Liver (tissue), 9 donors: ENCODE data around the gene CD109. TPM values are rescaled to one million over a fixed set of nuclear protein-coding genes. Genes with fewer than 3 reads are reported as not detected.

Experiments used
- DNase-seq: peaks from one replicate; pipeline ENCODE4 v3.0.0-alpha.2; 2017; ENCODE audit warnings: low spot score
- H3K27ac ChIP-seq, 2 donors: one replicate each; pipeline ENCODE4 v1.7.0; 2013; ENCODE audit warnings: inconsistent platforms in 2 of 2, low read length in 2 of 2, control low read depth in 1 of 2, low read depth in 1 of 2, mild to moderate bottlenecking in 1 of 2
- H3K27me3 ChIP-seq, 4 donors: one replicate each; pipeline versions ENCODE4 v1.6.1 to v1.7.0; 2013; ENCODE audit warnings: low read length in 3 of 4, inconsistent platforms in 1 of 4, mild to moderate bottlenecking in 1 of 4, moderate library complexity in 1 of 4; ENCODE audit not compliant: control insufficient read depth in 4 of 4, insufficient read depth in 4 of 4
- H3K36me3 ChIP-seq, 4 donors: one replicate each; pipeline versions ENCODE4 v1.6.1 to v1.7.0; 2013; ENCODE audit warnings: low read length in 3 of 4, mild to moderate bottlenecking in 3 of 4, low read depth in 1 of 4, moderate library complexity in 1 of 4; ENCODE audit not compliant: control insufficient read depth in 4 of 4, insufficient read depth in 3 of 4
- H3K4me1 ChIP-seq, 4 donors: one replicate each; pipeline versions ENCODE4 v1.6.1 to v1.7.0; 2013; ENCODE audit warnings: low read length in 3 of 4, mild to moderate bottlenecking in 3 of 4, moderate library complexity in 1 of 4; ENCODE audit not compliant: control insufficient read depth in 4 of 4, insufficient read depth in 4 of 4
- H3K4me3 ChIP-seq, 3 donors: one replicate each; pipeline versions ENCODE4 v1.6.1 to v1.7.0; 2013; ENCODE audit warnings: low read length in 3 of 3, control low read depth in 1 of 3, low read depth in 1 of 3, mild to moderate bottlenecking in 1 of 3
- H3K9ac ChIP-seq, 2 donors: one replicate each; pipeline ENCODE4 v1.7.0; 2013; ENCODE audit warnings: low read length in 2 of 2, mild to moderate bottlenecking in 2 of 2, moderate library complexity in 2 of 2, control low read depth in 1 of 2, low read depth in 1 of 2
- H3K9me3 ChIP-seq, 4 donors: one replicate each; pipeline versions ENCODE4 v1.6.1 to v1.7.0; 2013; ENCODE audit warnings: low read length in 3 of 4; ENCODE audit not compliant: control insufficient read depth in 4 of 4
- EGR1 ChIP-seq, 2 donors: IDR thresholded peaks; 2 replicates each; pipeline ENCODE4 v1.6.1; 2016 to 2018; ENCODE audit warnings: antibody characterized with exemption in 2 of 2, low read depth in 2 of 2
- FOXA1 ChIP-seq: IDR thresholded peaks from 2 replicates; pipeline ENCODE4 v1.6.1; 2016; ENCODE audit warnings: antibody characterized with exemption
- FOXA2 ChIP-seq: IDR thresholded peaks from 2 replicates; pipeline ENCODE4 v1.6.1; 2016; ENCODE audit warnings: antibody characterized with exemption
- GABPA ChIP-seq, 2 donors: IDR thresholded peaks in 1 of 2; conservative IDR thresholded peaks in 1 of 2; 2 replicates each; pipeline ENCODE4 v1.6.1; 2016; ENCODE audit warnings: antibody characterized with exemption in 2 of 2, mild to moderate bottlenecking in 1 of 2, moderate library complexity in 1 of 2
- HNF4G ChIP-seq: IDR thresholded peaks from 2 replicates; pipeline ENCODE4 v1.6.1; 2016; ENCODE audit warnings: antibody characterized with exemption
- JUND ChIP-seq, 2 donors: IDR thresholded peaks; 2 replicates each; pipeline ENCODE4 v1.6.1; 2016; ENCODE audit warnings: antibody characterized with exemption in 2 of 2
- NR2F2 ChIP-seq: IDR thresholded peaks from 2 replicates; pipeline ENCODE4 v1.6.1; 2016; ENCODE audit warnings: antibody characterized with exemption
- RAD21 ChIP-seq, 2 donors: IDR thresholded peaks; 2 replicates each; pipeline ENCODE4 v1.6.1; 2016; ENCODE audit warnings: antibody characterized with exemption in 2 of 2, mild to moderate bottlenecking in 2 of 2
- RXRA ChIP-seq, 2 donors: IDR thresholded peaks; 2 replicates each; pipeline ENCODE4 v1.6.1; 2017 to 2018; ENCODE audit warnings: antibody characterized with exemption in 2 of 2, mild to moderate bottlenecking in 1 of 2
- SP1 ChIP-seq: IDR thresholded peaks from 2 replicates; pipeline ENCODE4 v1.6.1; 2018; ENCODE audit warnings: antibody characterized with exemption, mild to moderate bottlenecking
- TAF1 ChIP-seq: conservative IDR thresholded peaks from 2 replicates; pipeline ENCODE4 v1.6.1; 2016; ENCODE audit warnings: antibody characterized with exemption, mild to moderate bottlenecking
- YY1 ChIP-seq: IDR thresholded peaks from 2 replicates; pipeline ENCODE4 v1.6.1; 2016; ENCODE audit warnings: antibody characterized with exemption, mild to moderate bottlenecking
- WGBS: extraction: QIAGEN DNeasy Blood & Tissue Kit; methylation state at CpG from one replicate; pipeline ENCODE4 v1.1.7; 2013; 5-methylcytosine and 5-hydroxymethylcytosine counted together
- polyA plus RNA-seq, 2 donors: library from polyadenylated mRNA; stranded (reverse) in 1 of 2; unstranded in 1 of 2; fragments of 200-250 nt in 1 of 2; fragments of >200 nt in 1 of 2; fragmentation: Nextera tagmentation in 1 of 2; extraction: Ambion mirVana in 1 of 2; gene quantifications; one replicate each; pipeline versions ENCODE4 v1.2.1 to v1.2.3, GENCODE V29; 2013 to 2015
- total RNA-seq, 2 donors: library from RNA; depleted of rRNA; stranded (reverse); fragments of >200 nt; gene quantifications; one replicate each; pipeline ENCODE4 v1.2.3, GENCODE V29; 2014
- TF ChIP-seq, protein P1 (sequence below): IDR thresholded peaks from 2 replicates; pipeline ENCODE4 v1.6.1; 2016; ENCODE audit warnings: antibody characterized with exemption
- TF ChIP-seq, protein P2 (sequence below): IDR thresholded peaks from 2 replicates; pipeline ENCODE4 v1.6.1; 2016; ENCODE audit warnings: antibody characterized with exemption
- TF ChIP-seq, protein P3 (sequence below): IDR thresholded peaks from 2 replicates; pipeline ENCODE4 v1.6.1; 2016; ENCODE audit warnings: antibody characterized with exemption
- TF ChIP-seq, protein P4 (sequence below): fragments of 150-350 bp; IDR thresholded peaks from 2 replicates; pipeline ENCODE4 v1.5.1; 2017; ENCODE audit warnings: improper control_type of control experiment, low read depth, low read length; ENCODE audit not compliant: missing input control
- TF ChIP-seq, protein P5 (sequence below): IDR thresholded peaks from 2 replicates; pipeline ENCODE4 v1.6.1; 2016; ENCODE audit warnings: antibody characterized with exemption, mild to moderate bottlenecking
- donor health status: healthy.
- donor health status: healthy.
- donor health status: healthy.
- donor health status: healthy.
- donor health status: healthy.

CD109 gene
- total and polyA plus RNA-seq, 4 donors, result 0.18 to 2.0 (median 0.32) TPM

DNA sequence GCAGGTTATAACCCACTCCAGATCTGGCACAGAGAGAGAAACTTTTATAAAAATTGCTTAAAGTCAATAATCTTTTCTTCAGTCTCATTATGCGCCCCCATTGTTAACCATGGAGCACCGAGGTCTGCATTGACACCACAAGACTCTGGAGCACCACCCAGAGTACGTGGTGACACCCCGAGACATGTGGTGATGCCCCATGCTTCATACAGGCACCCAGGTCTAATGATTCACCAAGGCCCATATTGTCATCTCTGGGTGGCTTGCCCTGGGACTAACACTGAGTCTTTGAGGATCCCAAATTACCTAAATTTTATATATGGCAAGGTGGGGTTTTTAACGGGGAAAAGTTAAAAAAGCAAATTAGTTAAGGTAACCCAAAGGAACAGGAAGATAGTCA is 31.1 kb downstream of the CD109 start:
- Histone ChIP-seq H3K9me3 (no peaks in the 10 kb centered on the region), H3K4me3 (no peak overlapping the region), H3K9ac (no peak overlapping the region), H3K4me1 (no peaks in the 10 kb centered on the region), H3K27ac (no peak overlapping the region), H3K27me3 (no peaks in the 10 kb centered on the region), H3K36me3 (no peaks in the 10 kb centered on the region)
- TF ChIP-seq SP1 (no peak), JUND (IDR thresholded peaks at IDR 0.05) (no peak), RXRA (IDR thresholded peaks at IDR 0.05) (no peak), EGR1 (IDR thresholded peaks at IDR 0.05; ENCODE audit: low read depth in 2 of 2) (no peak), YY1 (no peak), TAF1 (no peak), FOXA2 (no peak), HNF4G (no peak), NR2F2 (no peak), FOXA1 (no peak)
- TF ChIP-seq, protein P1, sequence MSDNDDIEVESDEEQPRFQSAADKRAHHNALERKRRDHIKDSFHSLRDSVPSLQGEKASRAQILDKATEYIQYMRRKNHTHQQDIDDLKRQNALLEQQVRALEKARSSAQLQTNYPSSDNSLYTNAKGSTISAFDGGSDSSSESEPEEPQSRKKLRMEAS, result no peak
- TF ChIP-seq, protein P2, sequence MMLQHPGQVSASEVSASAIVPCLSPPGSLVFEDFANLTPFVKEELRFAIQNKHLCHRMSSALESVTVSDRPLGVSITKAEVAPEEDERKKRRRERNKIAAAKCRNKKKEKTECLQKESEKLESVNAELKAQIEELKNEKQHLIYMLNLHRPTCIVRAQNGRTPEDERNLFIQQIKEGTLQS, result no peak
- TF ChIP-seq, protein P3, sequence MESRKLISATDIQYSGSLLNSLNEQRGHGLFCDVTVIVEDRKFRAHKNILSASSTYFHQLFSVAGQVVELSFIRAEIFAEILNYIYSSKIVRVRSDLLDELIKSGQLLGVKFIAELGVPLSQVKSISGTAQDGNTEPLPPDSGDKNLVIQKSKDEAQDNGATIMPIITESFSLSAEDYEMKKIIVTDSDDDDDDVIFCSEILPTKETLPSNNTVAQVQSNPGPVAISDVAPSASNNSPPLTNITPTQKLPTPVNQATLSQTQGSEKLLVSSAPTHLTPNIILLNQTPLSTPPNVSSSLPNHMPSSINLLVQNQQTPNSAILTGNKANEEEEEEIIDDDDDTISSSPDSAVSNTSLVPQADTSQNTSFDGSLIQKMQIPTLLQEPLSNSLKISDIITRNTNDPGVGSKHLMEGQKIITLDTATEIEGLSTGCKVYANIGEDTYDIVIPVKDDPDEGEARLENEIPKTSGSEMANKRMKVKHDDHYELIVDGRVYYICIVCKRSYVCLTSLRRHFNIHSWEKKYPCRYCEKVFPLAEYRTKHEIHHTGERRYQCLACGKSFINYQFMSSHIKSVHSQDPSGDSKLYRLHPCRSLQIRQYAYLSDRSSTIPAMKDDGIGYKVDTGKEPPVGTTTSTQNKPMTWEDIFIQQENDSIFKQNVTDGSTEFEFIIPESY, result no peak
- TF ChIP-seq, protein P4, sequence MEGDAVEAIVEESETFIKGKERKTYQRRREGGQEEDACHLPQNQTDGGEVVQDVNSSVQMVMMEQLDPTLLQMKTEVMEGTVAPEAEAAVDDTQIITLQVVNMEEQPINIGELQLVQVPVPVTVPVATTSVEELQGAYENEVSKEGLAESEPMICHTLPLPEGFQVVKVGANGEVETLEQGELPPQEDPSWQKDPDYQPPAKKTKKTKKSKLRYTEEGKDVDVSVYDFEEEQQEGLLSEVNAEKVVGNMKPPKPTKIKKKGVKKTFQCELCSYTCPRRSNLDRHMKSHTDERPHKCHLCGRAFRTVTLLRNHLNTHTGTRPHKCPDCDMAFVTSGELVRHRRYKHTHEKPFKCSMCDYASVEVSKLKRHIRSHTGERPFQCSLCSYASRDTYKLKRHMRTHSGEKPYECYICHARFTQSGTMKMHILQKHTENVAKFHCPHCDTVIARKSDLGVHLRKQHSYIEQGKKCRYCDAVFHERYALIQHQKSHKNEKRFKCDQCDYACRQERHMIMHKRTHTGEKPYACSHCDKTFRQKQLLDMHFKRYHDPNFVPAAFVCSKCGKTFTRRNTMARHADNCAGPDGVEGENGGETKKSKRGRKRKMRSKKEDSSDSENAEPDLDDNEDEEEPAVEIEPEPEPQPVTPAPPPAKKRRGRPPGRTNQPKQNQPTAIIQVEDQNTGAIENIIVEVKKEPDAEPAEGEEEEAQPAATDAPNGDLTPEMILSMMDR, result no peak
- TF ChIP-seq, protein P5, sequence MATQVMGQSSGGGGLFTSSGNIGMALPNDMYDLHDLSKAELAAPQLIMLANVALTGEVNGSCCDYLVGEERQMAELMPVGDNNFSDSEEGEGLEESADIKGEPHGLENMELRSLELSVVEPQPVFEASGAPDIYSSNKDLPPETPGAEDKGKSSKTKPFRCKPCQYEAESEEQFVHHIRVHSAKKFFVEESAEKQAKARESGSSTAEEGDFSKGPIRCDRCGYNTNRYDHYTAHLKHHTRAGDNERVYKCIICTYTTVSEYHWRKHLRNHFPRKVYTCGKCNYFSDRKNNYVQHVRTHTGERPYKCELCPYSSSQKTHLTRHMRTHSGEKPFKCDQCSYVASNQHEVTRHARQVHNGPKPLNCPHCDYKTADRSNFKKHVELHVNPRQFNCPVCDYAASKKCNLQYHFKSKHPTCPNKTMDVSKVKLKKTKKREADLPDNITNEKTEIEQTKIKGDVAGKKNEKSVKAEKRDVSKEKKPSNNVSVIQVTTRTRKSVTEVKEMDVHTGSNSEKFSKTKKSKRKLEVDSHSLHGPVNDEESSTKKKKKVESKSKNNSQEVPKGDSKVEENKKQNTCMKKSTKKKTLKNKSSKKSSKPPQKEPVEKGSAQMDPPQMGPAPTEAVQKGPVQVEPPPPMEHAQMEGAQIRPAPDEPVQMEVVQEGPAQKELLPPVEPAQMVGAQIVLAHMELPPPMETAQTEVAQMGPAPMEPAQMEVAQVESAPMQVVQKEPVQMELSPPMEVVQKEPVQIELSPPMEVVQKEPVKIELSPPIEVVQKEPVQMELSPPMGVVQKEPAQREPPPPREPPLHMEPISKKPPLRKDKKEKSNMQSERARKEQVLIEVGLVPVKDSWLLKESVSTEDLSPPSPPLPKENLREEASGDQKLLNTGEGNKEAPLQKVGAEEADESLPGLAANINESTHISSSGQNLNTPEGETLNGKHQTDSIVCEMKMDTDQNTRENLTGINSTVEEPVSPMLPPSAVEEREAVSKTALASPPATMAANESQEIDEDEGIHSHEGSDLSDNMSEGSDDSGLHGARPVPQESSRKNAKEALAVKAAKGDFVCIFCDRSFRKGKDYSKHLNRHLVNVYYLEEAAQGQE, result no peak
- WGBS, result 88% methylated on average over 5 of the region's 5 CpGs
- no peak for DNase-seq

DNA sequence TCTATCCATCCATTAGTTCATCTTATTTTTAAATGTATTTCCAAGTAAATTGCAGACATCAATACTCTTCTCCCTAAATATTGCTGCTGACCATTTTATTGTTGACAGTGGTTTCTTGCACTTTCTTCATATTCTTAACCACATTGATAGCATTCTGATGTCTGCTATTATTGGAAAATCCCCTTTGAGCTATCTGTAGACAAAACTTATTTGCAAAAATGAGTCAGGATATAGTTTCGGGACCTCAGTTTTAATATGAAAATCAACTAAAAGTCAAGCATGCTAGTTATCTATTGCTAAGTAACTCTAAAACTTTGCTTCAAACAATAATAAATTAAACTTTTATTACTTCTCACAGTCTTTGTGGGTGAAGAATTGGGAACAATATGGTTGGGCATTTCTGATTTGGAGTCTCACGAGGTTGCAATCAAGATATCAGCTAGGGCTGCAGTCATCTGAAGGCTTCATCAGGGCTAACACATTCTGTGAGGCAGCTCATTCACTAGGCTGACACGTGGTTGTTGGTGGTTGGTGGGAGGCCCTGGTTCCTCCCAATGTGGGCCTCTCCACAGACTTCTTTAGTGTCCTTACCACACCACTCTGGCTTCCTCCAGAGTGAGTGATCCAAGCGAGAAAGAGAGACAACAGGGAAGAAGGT is 32.7 kb downstream of the CD109 start:
- DNase-seq, result no peak
- Histone ChIP-seq H3K9me3 (no peaks in the 10 kb centered on the region), H3K4me3 (no peak overlapping the region), H3K27ac (no peak overlapping the region), H3K9ac (no peak overlapping the region), H3K36me3 (no peaks in the 10 kb centered on the region), H3K4me1 (no peaks in the 10 kb centered on the region), H3K27me3 (no peaks in the 10 kb centered on the region)
- TF ChIP-seq RAD21 (IDR thresholded peaks at IDR 0.05) (no peak), GABPA (IDR thresholded peaks at IDR 0.05 in 1 of 2, conservative IDR thresholded peaks at IDR 0.05 in 1 of 2) (no peak), YY1 (no peak)
- TF ChIP-seq, protein P3, result no peak
- TF ChIP-seq, protein P4, result no peak
- WGBS, result 78% methylated on average over 4 of the region's 4 CpGs
